Breast epithelium (tissue), 4 donors: ENCODE data around the gene GJD2. TPM values are rescaled to one million over a fixed set of nuclear protein-coding genes. Genes with fewer than 3 reads are reported as not detected.

Source experiments
- DNase-seq, 2 donors: peaks; one replicate each; pipeline ENCODE4 v3.0.0-alpha.2; 2019; ENCODE audit warnings: low spot score in 2 of 2
- H3K27ac ChIP-seq, 2 donors: fragments of 200-600 bp; sonication (generic) in 1 of 2; one replicate each; pipeline ENCODE4 v1.5.1; 2016 to 2019; ENCODE audit warnings: mild to moderate bottlenecking in 1 of 2
- H3K27me3 ChIP-seq, 2 donors: fragments of 200-600 bp; sonication (generic) in 1 of 2; one replicate each; pipeline versions ENCODE4 v1.5.1 to v1.6.0; 2017 to 2019; ENCODE audit warnings: control low read depth in 1 of 2, mild to moderate bottlenecking in 1 of 2
- H3K36me3 ChIP-seq: fragments of 200-600 bp; one replicate; pipeline ENCODE4 v1.5.1; 2019
- H3K4me1 ChIP-seq, 2 donors: fragments of 200-600 bp; sonication (generic); one replicate each; pipeline ENCODE4 v1.5.1; 2016 to 2019; ENCODE audit warnings: control low read depth in 1 of 2
- H3K4me3 ChIP-seq, 3 donors: fragments of 200-600 bp; sonication (generic); 1 replicate in 2 of 3; 2 replicates in 1 of 3; pipeline ENCODE4 v1.5.1; 2016 to 2019; ENCODE audit warnings: mild to moderate bottlenecking in 3 of 3, moderate library complexity in 2 of 3
- H3K9me3 ChIP-seq, 2 donors: fragments of 200-600 bp; sonication (generic) in 1 of 2; one replicate each; pipeline ENCODE4 v1.5.1; 2016 to 2019; ENCODE audit warnings: control low read depth in 1 of 2
- CTCF ChIP-seq, 3 donors: fragments of 450-650 bp; IDR thresholded peaks; one replicate each; pipeline ENCODE4 v1.5.1; 2016 to 2017; ENCODE audit warnings: antibody characterized with exemption in 3 of 3, mild to moderate bottlenecking in 3 of 3, moderate library complexity in 3 of 3
- POLR2A ChIP-seq: fragments of 450-650 bp; IDR thresholded peaks from one replicate; pipeline ENCODE4 v1.6.1; 2016; ENCODE audit warnings: antibody characterized with exemption, mild to moderate bottlenecking, moderate library complexity
- POLR2AphosphoS5 ChIP-seq, 3 donors: sonication (generic); formaldehyde crosslinking; IDR thresholded peaks; one replicate each; pipeline ENCODE4 v1.6.1; 2017; ENCODE audit warnings: antibody characterized with exemption in 3 of 3
- intact Hi-C: fragments of 100-400 bp; cut with DNase I; formaldehyde crosslinking; loops from one replicate; pipeline ENCODE4 v1.15.1; 2023; ENCODE audit warnings: low total_unique reads
- total RNA-seq, 3 donors: library from RNA; depleted of rRNA; stranded (reverse); fragments of >200 nt; gene quantifications; one replicate each; pipeline ENCODE4 v1.1.0, GENCODE V29; 2016

The GJD2 gene
- total RNA-seq, 3 donors from 2014 or later, result not detected

- H3K4me1 ChIP-seq, result no peaks in the 10 kb centered on the region
- H3K9me3 ChIP-seq, result no peaks in the 10 kb centered on the region
- no peaks in the 10 kb centered on the region for H3K36me3 ChIP-seq
- peaks cover 4 to 23% of the 10 kb centered on the region in 2 donors for H3K27me3 ChIP-seq
- no peak overlapping the region for H3K4me3 ChIP-seq
- peak overlapping the region in 1 of 2 donors; percentile 12 for H3K27ac ChIP-seq
- intact Hi-C loops, result no loop called here
- TF ChIP-seq POLR2AphosphoS5 (IDR thresholded peaks at IDR 0.05) (no peak), POLR2A (no peak)
- no peak for DNase-seq
Measured at GRCh38 chr15:34799149-34800101, 44.6 kb upstream of the GJD2 start.

- no peak for DNase-seq
- no peak overlapping the region for H3K27ac ChIP-seq
- H3K4me1 ChIP-seq, result no peaks in the 10 kb centered on the region
- H3K36me3 ChIP-seq, result no peaks in the 10 kb centered on the region
- H3K27me3 ChIP-seq, result peaks cover 4 to 41% of the 10 kb centered on the region in 2 donors
- TF ChIP-seq POLR2A (no peak), CTCF (IDR thresholded peaks at IDR 0.05) (no peak), POLR2AphosphoS5 (IDR thresholded peaks at IDR 0.05) (no peak)
- H3K9me3 ChIP-seq, result no peaks in the 10 kb centered on the region
- intact Hi-C loops, result no loop called here
- H3K4me3 ChIP-seq, result no peak overlapping the region
Measured at GRCh38 chr15:34796847-34797435, 42.1 kb upstream of the GJD2 start.

GRCh38 chr15:34795267-34796081 is 40.7 kb upstream of the GJD2 start, which contains the start of gene ACTC1:
Gene ACTC1, minus strand, starts transcription at chr15:34795549. Its CDS starts 741 bp downstream, at chr15:34794808.
- H3K27ac ChIP-seq, result no peak within 1 kb of the TSS
- H3K36me3 ChIP-seq, result no peaks in the 10 kb centered on the region
- TF ChIP-seq CTCF (IDR thresholded peaks at IDR 0.05), result no peak
- TF ChIP-seq POLR2AphosphoS5 (IDR thresholded peaks at IDR 0.05), result no peak
- TF ChIP-seq POLR2A, result no peak
- H3K4me1 ChIP-seq, result no peaks in the 10 kb centered on the region
- H3K4me3 ChIP-seq, result peak within 1 kb of the TSS; percentile 8 to 51 (median 13)
- intact Hi-C loops, result no loop called here
- peaks cover 4 to 43% of the 10 kb centered on the region in 2 donors for H3K27me3 ChIP-seq
- H3K9me3 ChIP-seq, result no peaks in the 10 kb centered on the region
- DNase-seq, result no peak

- intact Hi-C loops, result no loop called here
- Histone ChIP-seq H3K9me3 (no peaks in the 10 kb centered on the region), H3K4me3 (peak overlapping the region in 2 of 3 donors; percentile 13 to 51)
Measured at GRCh38 chr15:34794590-34795206, 39.9 kb upstream of the GJD2 start.

More at GRCh38 chr15:34794590-34795206, 39.9 kb upstream of the GJD2 start:
- H3K4me1 ChIP-seq, result no peaks in the 10 kb centered on the region
- H3K27me3 ChIP-seq, result peaks cover 4 to 47% of the 10 kb centered on the region in 2 donors
- DNase-seq, result no peak
- H3K36me3 ChIP-seq, result no peaks in the 10 kb centered on the region
- TF ChIP-seq CTCF (IDR thresholded peaks at IDR 0.05), result no peak
- TF ChIP-seq POLR2AphosphoS5 (IDR thresholded peaks at IDR 0.05), result no peak
- no peak for TF ChIP-seq POLR2A
- H3K27ac ChIP-seq, result no peak overlapping the region
